Trophoblast cell (in vitro differentiated cells and primary cell): ENCODE data around the gene CARD9.

Experiments used
- DNase-seq, 2 donors: peaks; one replicate each; pipeline ENCODE4 v3.0.0-alpha.2; 2016
- H2AFZ ChIP-seq: 2 replicates; pipeline ENCODE4 v1.6.1; 2013; ENCODE audit warnings: low read length, moderate library complexity, mild to moderate bottlenecking; ENCODE audit not compliant: insufficient read depth, poor library complexity
- H2AK5ac ChIP-seq: 2 replicates; pipeline ENCODE4 v1.6.1; 2013; ENCODE audit warnings: mild to moderate bottlenecking, low read length
- H2BK120ac ChIP-seq: 2 replicates; pipeline ENCODE4 v1.6.1; 2013; ENCODE audit warnings: low read length, mild to moderate bottlenecking, moderate library complexity; ENCODE audit not compliant: insufficient read depth, poor library complexity
- H2BK12ac ChIP-seq: 2 replicates; pipeline ENCODE4 v1.6.1; 2013; ENCODE audit warnings: mild to moderate bottlenecking, low read length, moderate library complexity
- H2BK5ac ChIP-seq: 2 replicates; pipeline ENCODE4 v1.6.1; 2013; ENCODE audit warnings: low read length, low read depth, moderate library complexity, mild to moderate bottlenecking; ENCODE audit not compliant: poor library complexity
- H3K14ac ChIP-seq: 2 replicates; pipeline ENCODE4 v1.6.1; 2013; ENCODE audit warnings: mild to moderate bottlenecking, low read length
- H3K18ac ChIP-seq: 2 replicates; pipeline ENCODE4 v1.6.1; 2013; ENCODE audit warnings: mild to moderate bottlenecking, low read length
- H3K23ac ChIP-seq: 2 replicates; pipeline ENCODE4 v1.6.1; 2013; ENCODE audit warnings: low read length
- H3K27ac ChIP-seq: 2 replicates; pipeline ENCODE4 v1.5.1; 2013; ENCODE audit warnings: low read depth, mild to moderate bottlenecking, inconsistent platforms, low read length, moderate library complexity
- H3K27me3 ChIP-seq: 2 replicates; pipeline ENCODE4 v1.6.1; 2013; ENCODE audit warnings: inconsistent platforms, mild to moderate bottlenecking, low read length, moderate library complexity; ENCODE audit not compliant: insufficient read depth
- H3K36me3 ChIP-seq, 2 experiments: 1 replicate in 1 of 2; 2 replicates in 1 of 2; pipeline ENCODE4 v1.6.1; 2013; ENCODE audit warnings: low read length in 2 of 2, mild to moderate bottlenecking in 2 of 2, moderate library complexity in 1 of 2; ENCODE audit not compliant: insufficient read depth in 2 of 2, control insufficient read depth in 1 of 2
- H3K4ac ChIP-seq: 2 replicates; pipeline ENCODE4 v1.6.1; 2013; ENCODE audit warnings: low read depth, mild to moderate bottlenecking, low read length, moderate library complexity
- H3K4me1 ChIP-seq, 2 experiments: 1 replicate in 1 of 2; 2 replicates in 1 of 2; pipeline ENCODE4 v1.6.1; 2013; ENCODE audit warnings: low read length in 2 of 2, mild to moderate bottlenecking in 2 of 2, moderate library complexity in 1 of 2; ENCODE audit not compliant: insufficient read depth in 2 of 2, control insufficient read depth in 1 of 2
- H3K4me2 ChIP-seq: 2 replicates; pipeline ENCODE4 v1.6.1; 2013; ENCODE audit warnings: inconsistent platforms, mild to moderate bottlenecking, low read length, moderate library complexity
- H3K4me3 ChIP-seq: 2 replicates; pipeline ENCODE4 v1.5.1; 2013; ENCODE audit warnings: mild to moderate bottlenecking, low read depth, low read length, inconsistent platforms
- H3K79me1 ChIP-seq: one replicate; pipeline ENCODE4 v1.6.1; 2013; ENCODE audit warnings: low read length
- H3K79me2 ChIP-seq: 2 replicates; pipeline ENCODE4 v1.6.1; 2013; ENCODE audit warnings: low read length, mild to moderate bottlenecking; ENCODE audit not compliant: control insufficient read depth, insufficient read depth, poor library complexity
- H3K9ac ChIP-seq: 2 replicates; pipeline ENCODE4 v1.6.1; 2013; ENCODE audit warnings: mild to moderate bottlenecking, low read length
- H3K9me3 ChIP-seq: 2 replicates; pipeline ENCODE4 v1.6.1; 2013; ENCODE audit warnings: low read depth, mild to moderate bottlenecking, control low read depth, inconsistent platforms, low read length; ENCODE audit not compliant: insufficient read depth
- H4K12ac ChIP-seq: 2 replicates; pipeline ENCODE4 v1.6.1; 2013; ENCODE audit warnings: low read depth, mild to moderate bottlenecking, low read length, moderate library complexity
- H4K8ac ChIP-seq: 2 replicates; pipeline ENCODE4 v1.6.1; 2013; ENCODE audit warnings: low read depth, mild to moderate bottlenecking, low read length, moderate library complexity
- H4K91ac ChIP-seq: one replicate; pipeline ENCODE4 v1.6.1; 2013; ENCODE audit warnings: low read depth, mild to moderate bottlenecking, low read length, moderate library complexity
- WGBS: extraction: QIAGEN DNeasy Blood & Tissue Kit; methylation state at CpG from one replicate; pipeline ENCODE4 v1.1.7; 2013; ENCODE audit warnings: missing lambda C conversion rate; ENCODE audit not compliant: insufficient read length, insufficient coverage; ENCODE audit errors: extremely low coverage; 5-methylcytosine and 5-hydroxymethylcytosine counted together

The CARD9 gene

GRCh38 chr9:136376457-136376856 is 3.0 kb upstream of the CARD9 start:
- no peak overlapping the region for H2AFZ ChIP-seq
- H3K4me2 ChIP-seq, result no peak overlapping the region
- no peak for DNase-seq
- no peak overlapping the region for H3K4ac ChIP-seq
- H3K9ac ChIP-seq, result no peak overlapping the region
- H3K27me3 ChIP-seq, result no peaks in the 10 kb centered on the region
- no peak overlapping the region for H2BK12ac ChIP-seq
- no peak overlapping the region for H4K12ac ChIP-seq
- H3K27ac ChIP-seq, result no peak overlapping the region
- H4K91ac ChIP-seq, result no peak overlapping the region
- no peak overlapping the region for H2BK5ac ChIP-seq
- peaks cover 2% of the 10 kb centered on the region for H3K79me2 ChIP-seq
- H2BK120ac ChIP-seq, result no peak overlapping the region
- H3K18ac ChIP-seq, result no peak overlapping the region
- no peak overlapping the region for H2AK5ac ChIP-seq
- peaks cover 21 to 35% of the 10 kb centered on the region in 2 experiments for H3K4me1 ChIP-seq
- no CpG with 5 or more reads among the region's 8 CpGs for WGBS
- no peaks in the 10 kb centered on the region for H3K9me3 ChIP-seq
- no peak overlapping the region for H3K14ac ChIP-seq
- H4K8ac ChIP-seq, result no peak overlapping the region
- H3K79me1 ChIP-seq, result peaks cover 11% of the 10 kb centered on the region
- H3K4me3 ChIP-seq, result no peak overlapping the region
- H3K36me3 ChIP-seq, result peaks cover 58 to 60% of the 10 kb centered on the region in 2 experiments
- H3K23ac ChIP-seq, result no peak overlapping the region

DNA sequence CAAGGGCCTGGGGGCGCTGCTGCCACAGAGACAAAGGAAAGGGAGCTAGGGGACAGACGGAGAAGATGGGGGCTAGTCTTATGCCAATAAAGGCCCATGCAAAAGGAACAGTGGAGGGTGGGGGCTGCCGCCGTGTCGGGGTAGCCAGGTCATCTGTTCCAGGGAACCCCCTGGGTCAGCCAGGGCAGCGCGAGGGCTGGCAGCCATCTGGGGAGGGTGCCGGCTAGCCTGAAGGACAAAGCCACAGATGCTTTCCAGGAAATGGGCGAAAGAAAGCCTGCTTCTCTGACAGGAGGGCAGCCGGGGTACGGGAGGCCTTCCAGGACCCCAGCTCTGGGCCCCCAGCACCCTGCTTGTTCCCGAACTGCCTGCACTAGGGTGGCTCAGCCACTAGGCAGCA is 1.6 kb upstream of the CARD9 start:
- Histone ChIP-seq H3K23ac (no peak overlapping the region), H4K8ac (no peak overlapping the region), H3K9ac (no peak overlapping the region), H3K79me2 (peaks cover 2% of the 10 kb centered on the region), H3K9me3 (no peaks in the 10 kb centered on the region), H3K4me3 (no peak overlapping the region), H2BK12ac (no peak overlapping the region), H2AFZ (no peak overlapping the region), H3K4me1 (peaks cover 21 to 35% of the 10 kb centered on the region in 2 experiments), H3K36me3 (peaks cover 44 to 47% of the 10 kb centered on the region in 2 experiments), H3K4me2 (no peak overlapping the region), H3K27ac (no peak overlapping the region), H3K79me1 (peaks cover 11% of the 10 kb centered on the region), H4K91ac (no peak overlapping the region), H3K18ac (no peak overlapping the region), H2BK5ac (no peak overlapping the region), H2AK5ac (no peak overlapping the region), H3K27me3 (no peaks in the 10 kb centered on the region), H2BK120ac (no peak overlapping the region), H4K12ac (no peak overlapping the region), H3K4ac (no peak overlapping the region), H3K14ac (no peak overlapping the region)
- DNase-seq, result no peak
- WGBS, result no CpG with 5 or more reads among the region's 12 CpGs

DNA sequence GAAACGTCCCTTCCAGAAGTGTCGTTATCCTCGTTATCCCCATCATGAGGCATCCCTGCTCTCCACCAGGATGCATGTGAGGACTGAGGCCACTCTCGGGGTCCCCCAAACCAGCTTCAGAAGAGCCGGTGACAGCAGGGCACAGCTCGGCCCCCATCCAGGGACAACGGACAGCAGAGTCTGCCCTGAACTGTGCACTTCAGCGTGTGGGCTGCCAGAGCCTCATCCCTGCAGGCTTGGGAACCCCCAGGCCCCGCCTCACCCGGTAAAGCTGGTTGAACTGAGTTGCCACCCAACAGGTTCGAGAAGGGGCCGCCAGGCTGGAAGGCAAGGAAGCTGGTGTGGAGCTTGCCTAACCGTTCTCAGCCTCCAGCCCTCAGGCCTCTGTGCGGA is 710 bp upstream of the CARD9 start:
- Histone ChIP-seq H3K36me3 (peaks cover 35 to 38% of the 10 kb centered on the region in 2 experiments), H3K18ac (no peak overlapping the region), H3K14ac (no peak overlapping the region), H2BK12ac (no peak overlapping the region), H3K4me3 (no peak overlapping the region), H4K8ac (no peak overlapping the region), H2BK120ac (no peak overlapping the region), H4K91ac (no peak overlapping the region), H3K27me3 (no peaks in the 10 kb centered on the region), H2AFZ (no peak overlapping the region), H4K12ac (no peak overlapping the region), H3K27ac (no peak overlapping the region), H3K4me2 (no peak overlapping the region), H3K79me1 (peaks cover 11% of the 10 kb centered on the region), H3K4ac (no peak overlapping the region), H2AK5ac (no peak overlapping the region), H3K23ac (no peak overlapping the region), H3K9me3 (no peaks in the 10 kb centered on the region), H3K79me2 (peaks cover 2% of the 10 kb centered on the region), H3K4me1 (peaks cover 21 to 35% of the 10 kb centered on the region in 2 experiments), H3K9ac (no peak overlapping the region), H2BK5ac (no peak overlapping the region)
- no CpG with 5 or more reads among the region's 14 CpGs for WGBS
- no peak for DNase-seq

DNA sequence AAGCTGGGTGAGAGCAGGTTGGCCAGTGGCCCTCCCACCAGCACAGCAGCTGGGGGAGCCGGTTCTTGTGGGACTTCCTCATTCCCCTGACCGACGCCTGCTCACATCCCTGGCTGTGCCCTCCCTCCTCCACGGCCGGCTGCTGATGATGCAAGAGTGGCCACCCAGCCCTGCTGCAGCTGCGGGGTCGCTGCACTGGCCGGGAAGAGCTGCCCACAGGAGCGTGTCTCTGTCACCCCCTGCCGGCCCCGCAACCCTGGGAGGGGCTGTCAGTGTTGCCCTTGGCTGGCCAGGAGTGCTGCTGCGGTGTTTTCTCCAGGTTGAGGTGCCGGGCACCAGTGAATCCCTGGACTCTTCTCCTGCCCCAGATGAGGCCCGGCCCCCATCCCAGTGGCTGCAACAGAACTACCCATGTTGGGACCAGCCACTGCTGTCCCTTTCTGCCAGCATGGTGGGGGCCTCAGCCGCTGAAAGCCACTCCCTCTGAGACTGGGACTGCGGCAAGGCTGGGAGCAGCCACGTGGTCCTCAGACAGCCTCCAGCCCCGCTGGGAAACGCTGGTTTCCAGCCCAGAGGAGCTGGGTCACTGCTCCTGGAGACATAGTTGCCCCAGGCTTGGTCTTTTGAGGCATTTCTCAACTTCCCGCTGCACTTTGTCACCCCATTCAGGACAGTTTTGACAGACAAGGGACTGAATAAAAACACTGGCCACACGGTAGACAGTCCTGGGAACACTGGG is 739 bp downstream of the CARD9 start:
- Histone ChIP-seq H3K4me3 (no peak overlapping the region), H2BK5ac (peak overlapping the region; percentile 71)
- WGBS, result no CpG with 5 or more reads among the region's 21 CpGs

More for the DNA sequence above, 739 bp downstream of the CARD9 start:
- Histone ChIP-seq H3K4me1 (peaks cover 21 to 35% of the 10 kb centered on the region in 2 experiments), H3K27ac (peak overlapping the region; percentile 49), H2AFZ (peak overlapping the region; percentile 12), H3K9me3 (no peaks in the 10 kb centered on the region), H4K91ac (peak overlapping the region; percentile 81), H3K23ac (no peak overlapping the region), H3K36me3 (peaks cover 21 to 26% of the 10 kb centered on the region in 2 experiments), H3K4me2 (no peak overlapping the region), H4K12ac (peak overlapping the region; percentile 36), H3K4ac (peak overlapping the region; percentile 22), H3K27me3 (no peaks in the 10 kb centered on the region), H3K18ac (peak overlapping the region; percentile 58), H2BK12ac (peak overlapping the region; percentile 27), H3K79me2 (peaks cover 2% of the 10 kb centered on the region), H4K8ac (peak overlapping the region; percentile 81), H3K9ac (no peak overlapping the region), H2BK120ac (peak overlapping the region; percentile 35), H3K79me1 (peaks cover 11% of the 10 kb centered on the region), H3K14ac (peak overlapping the region; percentile 52), H2AK5ac (peak overlapping the region; percentile 32)
- DNase-seq, result peak; percentile 77 to 88
